CD14-positive monocyte (primary cell): ENCODE results near the gene ASTN2. TPM values are rescaled to one million over a fixed set of nuclear protein-coding genes. Genes with fewer than 3 reads are reported as not detected.
A peak's percentile ranks its signal among the peaks of the same experiment; 100 is the strongest.

ENCODE experiments used
- DNase-seq, 3 donors: peaks; one replicate each; pipeline ENCODE4 v3.0.0-alpha.2; 2011 to 2022
- H2AFZ ChIP-seq: 2 replicates; pipeline ENCODE4 v1.6.0; 2012; ENCODE audit warnings: mild to moderate bottlenecking, low read depth, low read length, inconsistent platforms; ENCODE audit not compliant: insufficient read depth, poor library complexity, severe bottlenecking
- H3K27ac ChIP-seq, 2 donors: 1 replicate in 1 of 2; 2 replicates in 1 of 2; pipeline ENCODE4 v1.5.1; 2012 to 2013; ENCODE audit warnings: low read length in 2 of 2, control low read depth in 1 of 2, inconsistent platforms in 1 of 2, low read depth in 1 of 2, mild to moderate bottlenecking in 1 of 2
- H3K27me3 ChIP-seq, 2 donors: one replicate each; pipeline versions ENCODE4 v1.6.0 to v1.6.1; 2011 to 2013; ENCODE audit warnings: low read length in 2 of 2; ENCODE audit not compliant: control insufficient read depth in 2 of 2, insufficient read depth in 2 of 2
- H3K36me3 ChIP-seq, 2 donors: replicated peaks in 1 of 2; 1 replicate in 1 of 2; 2 replicates in 1 of 2; pipeline versions ENCODE4 v1.5.1 to v1.6.1; 2012 to 2013; ENCODE audit warnings: low read length in 2 of 2, control low read depth in 1 of 2, inconsistent platforms in 1 of 2, mild to moderate bottlenecking in 1 of 2; ENCODE audit not compliant: insufficient read depth in 2 of 2, control insufficient read depth in 1 of 2
- H3K4me1 ChIP-seq, 2 donors: 1 replicate in 1 of 2; 2 replicates in 1 of 2; pipeline versions ENCODE4 v1.5.1 to v1.6.1; 2012 to 2013; ENCODE audit warnings: low read length in 2 of 2, control low read depth in 1 of 2, inconsistent platforms in 1 of 2, mild to moderate bottlenecking in 1 of 2, moderate library complexity in 1 of 2; ENCODE audit not compliant: insufficient read depth in 2 of 2, control insufficient read depth in 1 of 2
- H3K4me2 ChIP-seq: replicated peaks from 2 replicates; pipeline ENCODE3; 2012; ENCODE audit warnings: low read length, moderate library complexity, mild to moderate bottlenecking; ENCODE audit not compliant: poor library complexity, severe bottlenecking; ENCODE audit errors: extremely low read depth
- H3K4me3 ChIP-seq, 3 experiments: fragments of 200-600 bp in 1 of 3; sonication (generic) in 1 of 3; replicated peaks in 1 of 3; 1 replicate in 2 of 3; 2 replicates in 1 of 3; pipeline ENCODE4 v1.5.1; 2011 to 2013; ENCODE audit warnings: low read length in 3 of 3, mild to moderate bottlenecking in 3 of 3, control low read depth in 2 of 3, low read depth in 2 of 3, inconsistent platforms in 1 of 3, moderate library complexity in 1 of 3
- H3K79me2 ChIP-seq: 2 replicates; pipeline ENCODE4 v1.6.0; 2012; ENCODE audit warnings: mild to moderate bottlenecking, control low read depth, inconsistent platforms, low read length, moderate library complexity; ENCODE audit not compliant: insufficient read depth
- H3K9ac ChIP-seq: 2 replicates; pipeline ENCODE4 v1.6.0; 2017; ENCODE audit warnings: low read length, mild to moderate bottlenecking; ENCODE audit not compliant: insufficient read depth, poor library complexity, severe bottlenecking
- H3K9me3 ChIP-seq, 2 donors: replicated peaks in 1 of 2; 1 replicate in 1 of 2; 2 replicates in 1 of 2; pipeline versions ENCODE4 v1.5.1 to v1.6.1; 2012 to 2013; ENCODE audit warnings: low read length in 2 of 2, control low read depth in 1 of 2; ENCODE audit not compliant: control insufficient read depth in 1 of 2, insufficient read depth in 1 of 2
- H4K20me1 ChIP-seq: 2 replicates; pipeline ENCODE4 v1.6.0; 2012; ENCODE audit warnings: mild to moderate bottlenecking, low read length, control low read depth, moderate library complexity; ENCODE audit not compliant: insufficient read depth
- H3K27ac Mint-ChIP-seq, 7 donors: one replicate each; pipeline ENCODE4 v1.8.0; 2020; ENCODE audit warnings: mild to moderate bottlenecking in 7 of 7, mixed read lengths in 7 of 7, moderate library complexity in 6 of 7, inconsistent platforms in 2 of 7
- H3K27me3 Mint-ChIP-seq, 3 donors: one replicate each; pipeline ENCODE4 v1.8.0; 2021 to 2022; ENCODE audit warnings: low read depth in 3 of 3, mild to moderate bottlenecking in 3 of 3, mixed read lengths in 3 of 3, moderate library complexity in 3 of 3, inconsistent platforms in 1 of 3
- H3K36me3 Mint-ChIP-seq, 2 donors: one replicate each; pipeline ENCODE4 v1.8.0; 2020; ENCODE audit warnings: mixed read lengths in 2 of 2, inconsistent platforms in 1 of 2, mild to moderate bottlenecking in 1 of 2
- H3K4me1 Mint-ChIP-seq: one replicate; pipeline ENCODE4 v1.8.0; 2020; ENCODE audit warnings: mild to moderate bottlenecking, mixed read lengths
- H3K4me3 Mint-ChIP-seq, 2 donors: one replicate each; pipeline ENCODE4 v1.8.0; 2020; ENCODE audit warnings: mild to moderate bottlenecking in 2 of 2, mixed read lengths in 2 of 2, moderate library complexity in 1 of 2
- H3K9me3 Mint-ChIP-seq, 7 donors: one replicate each; pipeline ENCODE4 v1.8.0; 2020 to 2022; ENCODE audit warnings: mixed read lengths in 7 of 7, mild to moderate bottlenecking in 6 of 7, moderate library complexity in 6 of 7, inconsistent platforms in 2 of 7
- WGBS: methylation state at CpG from one replicate; pipeline ENCODE4 v1.1.5; 2013; ENCODE audit warnings: missing lambda C conversion rate; ENCODE audit not compliant: insufficient coverage; 5-methylcytosine and 5-hydroxymethylcytosine counted together
- intact Hi-C, 2 donors: fragments of 100-400 bp; cut with micrococcal nuclease; formaldehyde crosslinking; loops; one replicate each; pipeline versions ENCODE4 v1.15.0 to v1.15.1; 2023
- polyA plus RNA-seq, 3 donors: library from polyadenylated mRNA; depleted of rRNA in 1 of 3; unstranded in 2 of 3; stranded (reverse) in 1 of 3; fragments of 300-500 nt in 2 of 3; fragments of >200 nt in 1 of 3; fragmentation: Illumina TruSeq in 2 of 3; gene quantifications; 1 replicate in 2 of 3; 2 replicates in 1 of 3; pipeline ENCODE4 v1.2.3, GENCODE V29; 2012 to 2021
- TF ChIP-seq, protein P1 (sequence below): fragments of 200-600 bp; IDR thresholded peaks from one replicate; pipeline ENCODE4 v1.8.0; 2022; ENCODE audit warnings: antibody characterized with exemption, mild to moderate bottlenecking

The ASTN2 gene
- polyA plus RNA-seq, 3 donors: not detected

DNA sequence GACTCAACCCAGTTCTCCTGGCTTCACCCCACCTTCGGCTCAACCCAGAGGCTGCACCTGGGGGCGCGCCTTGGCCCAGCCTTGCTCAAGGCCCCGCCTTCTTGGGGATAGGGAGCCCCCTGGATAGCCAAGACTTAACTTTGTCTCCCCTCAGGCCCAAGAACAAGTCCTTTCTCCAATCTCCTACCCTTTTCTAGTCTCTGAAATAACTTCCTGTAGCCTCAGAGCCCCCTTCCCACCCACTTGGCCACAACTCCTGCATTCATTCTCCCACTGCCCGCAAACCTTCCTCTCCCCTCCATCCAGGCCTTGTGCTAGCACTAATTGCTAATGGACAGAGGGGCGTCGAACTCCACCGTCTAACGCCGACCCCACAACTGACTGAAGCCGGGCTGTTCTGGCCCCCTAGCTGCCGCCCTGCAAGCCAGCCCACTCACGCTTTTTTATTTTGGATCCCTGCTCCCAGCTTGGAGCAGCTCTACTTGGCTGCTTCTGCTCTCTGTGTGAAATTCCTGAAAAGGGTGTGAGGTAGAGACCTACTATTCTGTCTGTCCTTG lies 579 bp upstream of the ASTN2 start:
- Histone ChIP-seq H3K4me1 (no peaks in the 10 kb centered on the region), H3K9ac (no peak overlapping the region), H3K27ac (no peak overlapping the region), H3K4me3 (no peak overlapping the region), H3K36me3 (no peaks in the 10 kb centered on the region), H3K27me3 (peaks cover 40 to 67% of the 10 kb centered on the region in 2 donors), H2AFZ (no peak overlapping the region), H3K79me2 (no peaks in the 10 kb centered on the region), H4K20me1 (no peaks in the 10 kb centered on the region), H3K4me2 (no peak overlapping the region), H3K9me3 (peaks cover 3 to 13% of the 10 kb centered on the region in 2 donors)
- 2% methylated on average over 13 of the region's 13 CpGs for WGBS
- Mint-ChIP-seq H3K4me1 (no peaks in the 10 kb centered on the region), H3K9me3 (peaks cover 0 to 14% (median 2%) of the 10 kb centered on the region in 7 donors), H3K36me3 (no peaks in the 10 kb centered on the region), H3K27ac (no peak overlapping the region), H3K27me3 (peaks cover 34 to 39% (median 36%) of the 10 kb centered on the region in 3 donors), H3K4me3 (no peak overlapping the region)
- intact Hi-C loops: no loop called here
- DNase-seq: no peak
- TF ChIP-seq, protein P1, sequence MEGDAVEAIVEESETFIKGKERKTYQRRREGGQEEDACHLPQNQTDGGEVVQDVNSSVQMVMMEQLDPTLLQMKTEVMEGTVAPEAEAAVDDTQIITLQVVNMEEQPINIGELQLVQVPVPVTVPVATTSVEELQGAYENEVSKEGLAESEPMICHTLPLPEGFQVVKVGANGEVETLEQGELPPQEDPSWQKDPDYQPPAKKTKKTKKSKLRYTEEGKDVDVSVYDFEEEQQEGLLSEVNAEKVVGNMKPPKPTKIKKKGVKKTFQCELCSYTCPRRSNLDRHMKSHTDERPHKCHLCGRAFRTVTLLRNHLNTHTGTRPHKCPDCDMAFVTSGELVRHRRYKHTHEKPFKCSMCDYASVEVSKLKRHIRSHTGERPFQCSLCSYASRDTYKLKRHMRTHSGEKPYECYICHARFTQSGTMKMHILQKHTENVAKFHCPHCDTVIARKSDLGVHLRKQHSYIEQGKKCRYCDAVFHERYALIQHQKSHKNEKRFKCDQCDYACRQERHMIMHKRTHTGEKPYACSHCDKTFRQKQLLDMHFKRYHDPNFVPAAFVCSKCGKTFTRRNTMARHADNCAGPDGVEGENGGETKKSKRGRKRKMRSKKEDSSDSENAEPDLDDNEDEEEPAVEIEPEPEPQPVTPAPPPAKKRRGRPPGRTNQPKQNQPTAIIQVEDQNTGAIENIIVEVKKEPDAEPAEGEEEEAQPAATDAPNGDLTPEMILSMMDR: no peak

DNA sequence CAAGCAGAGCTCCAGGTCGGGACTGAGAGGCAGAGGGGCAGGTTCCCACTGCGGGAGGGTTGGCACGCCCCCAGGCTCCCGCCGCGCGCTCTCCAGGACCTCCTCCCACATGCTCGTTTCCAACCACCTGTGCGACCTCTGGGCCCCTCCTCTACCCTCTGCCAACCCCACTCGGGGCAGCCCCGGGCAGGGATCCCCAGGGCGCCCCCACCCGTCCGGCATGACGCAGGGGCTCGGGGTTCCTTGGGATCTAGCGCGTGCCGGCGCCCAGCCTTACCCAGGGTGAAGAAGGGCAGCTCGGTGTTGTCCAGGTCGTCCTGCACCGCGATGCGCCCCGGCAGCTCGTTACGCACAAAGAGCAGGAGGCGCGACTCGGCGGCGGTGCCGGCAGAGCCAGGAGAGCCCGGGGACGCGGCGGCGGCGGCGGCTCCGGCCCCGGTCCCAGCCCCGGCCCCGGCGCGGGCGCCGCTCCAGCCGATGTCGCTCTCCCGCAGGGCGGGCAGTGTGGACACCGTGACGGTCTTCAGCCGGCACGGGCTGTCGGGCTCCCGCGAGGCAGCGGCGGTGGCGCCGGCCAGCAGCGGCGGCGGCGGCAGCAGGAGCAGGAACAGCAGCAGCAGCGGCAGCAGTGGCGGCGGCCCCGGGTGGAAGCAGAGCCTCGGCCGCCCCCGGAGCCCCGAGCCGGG lies 494 bp downstream of the ASTN2 start:
- Mint-ChIP-seq H3K27ac (no peak overlapping the region), H3K4me1 (no peaks in the 10 kb centered on the region), H3K4me3 (peak overlapping the region in 1 of 2 donors; percentile 83), H3K27me3 (peaks cover 40 to 48% (median 42%) of the 10 kb centered on the region in 3 donors), H3K9me3 (peaks cover 0 to 14% (median 2%) of the 10 kb centered on the region in 7 donors), H3K36me3 (no peaks in the 10 kb centered on the region)
- no peak overlapping the region for H2AFZ ChIP-seq
- TF ChIP-seq, protein P1: no peak
- DNase-seq: no peak
- no peaks in the 10 kb centered on the region for H4K20me1 ChIP-seq
- no peaks in the 10 kb centered on the region for H3K79me2 ChIP-seq
- no peak overlapping the region for H3K4me3 ChIP-seq
- no peak overlapping the region for H3K9ac ChIP-seq
- peaks cover 3 to 13% of the 10 kb centered on the region in 2 donors for H3K9me3 ChIP-seq
- under 1% methylated on average over 71 of the region's 77 CpGs for WGBS
- no peak overlapping the region for H3K27ac ChIP-seq
- no peaks in the 10 kb centered on the region for H3K36me3 ChIP-seq
- intact Hi-C loops: no loop called here
- H3K27me3 ChIP-seq: peaks cover 40 to 67% of the 10 kb centered on the region in 2 donors
- H3K4me1 ChIP-seq: no peaks in the 10 kb centered on the region
- no peak overlapping the region for H3K4me2 ChIP-seq
